GM12801 (cell line): ENCODE results near the gene ADGRB3.

Experiments used
- TF ChIP-seq, protein P1 (sequence below): IDR thresholded peaks from one replicate; pipeline ENCODE4 v1.5.1; 2011; ENCODE audit warnings: control low read depth; ENCODE audit not compliant: insufficient read length; ENCODE audit errors: extremely low read depth

Gene ADGRB3

DNA sequence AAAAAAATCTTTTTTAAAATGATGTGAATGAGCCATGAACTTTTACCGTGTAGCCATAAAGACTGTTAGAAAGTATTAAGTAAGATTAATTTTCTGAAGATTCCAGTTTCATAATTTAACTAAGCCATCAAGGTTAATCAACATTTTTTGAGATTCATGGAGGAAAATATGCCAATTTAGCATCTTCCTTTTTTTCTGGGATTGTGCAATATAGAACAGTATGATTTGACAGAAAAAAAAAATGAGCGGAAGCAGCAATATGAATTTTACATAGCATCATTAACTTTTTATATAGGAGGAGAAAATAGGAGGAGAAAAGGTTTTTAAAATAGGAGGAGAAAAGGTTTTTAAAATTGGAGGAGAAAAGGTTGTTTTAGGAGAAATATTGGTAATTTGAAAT is 306.3 kb downstream of the ADGRB3 start:
- TF ChIP-seq, protein P1, sequence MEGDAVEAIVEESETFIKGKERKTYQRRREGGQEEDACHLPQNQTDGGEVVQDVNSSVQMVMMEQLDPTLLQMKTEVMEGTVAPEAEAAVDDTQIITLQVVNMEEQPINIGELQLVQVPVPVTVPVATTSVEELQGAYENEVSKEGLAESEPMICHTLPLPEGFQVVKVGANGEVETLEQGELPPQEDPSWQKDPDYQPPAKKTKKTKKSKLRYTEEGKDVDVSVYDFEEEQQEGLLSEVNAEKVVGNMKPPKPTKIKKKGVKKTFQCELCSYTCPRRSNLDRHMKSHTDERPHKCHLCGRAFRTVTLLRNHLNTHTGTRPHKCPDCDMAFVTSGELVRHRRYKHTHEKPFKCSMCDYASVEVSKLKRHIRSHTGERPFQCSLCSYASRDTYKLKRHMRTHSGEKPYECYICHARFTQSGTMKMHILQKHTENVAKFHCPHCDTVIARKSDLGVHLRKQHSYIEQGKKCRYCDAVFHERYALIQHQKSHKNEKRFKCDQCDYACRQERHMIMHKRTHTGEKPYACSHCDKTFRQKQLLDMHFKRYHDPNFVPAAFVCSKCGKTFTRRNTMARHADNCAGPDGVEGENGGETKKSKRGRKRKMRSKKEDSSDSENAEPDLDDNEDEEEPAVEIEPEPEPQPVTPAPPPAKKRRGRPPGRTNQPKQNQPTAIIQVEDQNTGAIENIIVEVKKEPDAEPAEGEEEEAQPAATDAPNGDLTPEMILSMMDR = no peak

DNA sequence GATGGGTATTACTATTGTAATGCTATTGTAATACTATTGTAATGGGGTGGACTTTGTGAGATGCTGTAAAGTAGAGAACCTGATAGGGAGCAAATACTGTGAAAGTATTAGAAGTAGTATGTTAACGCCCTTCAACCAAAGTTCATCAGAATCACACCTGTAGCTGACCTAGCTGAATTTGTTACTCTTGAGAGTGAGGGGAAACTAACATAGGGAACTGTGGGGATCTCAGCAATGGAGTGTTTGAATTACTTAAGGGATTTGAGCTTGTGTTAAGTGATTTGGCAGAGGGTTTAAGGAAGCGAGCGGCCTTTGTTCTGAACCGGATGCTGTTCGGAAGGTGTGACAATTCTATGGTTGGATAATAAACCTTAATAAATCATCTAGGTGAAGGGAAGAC is 312.6 kb downstream of the ADGRB3 start:
- TF ChIP-seq, protein P1 = no peak

- TF ChIP-seq, protein P1 = no peak
Observed at GRCh38 chr6:68951270-68951669, 316.2 kb downstream of the ADGRB3 start.

GRCh38 chr6:68958327-68958726 is 323.2 kb downstream of the ADGRB3 start:
- TF ChIP-seq, protein P1 = no peak

- TF ChIP-seq, protein P1 = no peak
Observed at GRCh38 chr6:68967549-68968300, 332.6 kb downstream of the ADGRB3 start.

- TF ChIP-seq, protein P1 = no peak
Observed at GRCh38 chr6:68968301-68968649, 333.2 kb downstream of the ADGRB3 start.

DNA sequence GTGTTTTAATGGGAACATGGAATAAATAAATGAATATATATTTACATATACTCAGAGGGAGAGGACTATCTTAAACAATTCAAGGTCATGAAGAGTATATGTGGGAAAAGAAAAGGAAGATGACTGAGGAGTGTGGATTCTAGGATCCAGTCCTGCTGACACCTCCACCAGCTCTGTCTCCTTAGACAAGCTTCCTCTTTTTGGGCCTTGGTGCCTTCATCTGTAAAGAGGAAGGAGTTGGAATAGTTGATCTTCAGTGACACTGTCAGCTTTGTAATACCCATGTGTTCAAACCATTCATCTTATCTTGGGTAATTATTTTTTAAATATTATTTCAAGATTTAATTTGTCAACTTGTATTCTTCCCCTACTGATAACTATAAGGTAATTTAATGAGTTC is 338.0 kb downstream of the ADGRB3 start:
- TF ChIP-seq, protein P1 = no peak
